ENCODE measurements around the gene TACR1. TPM values are rescaled to one million over a fixed set of nuclear protein-coding genes. Genes with fewer than 3 reads are reported as not detected.
A peak's percentile ranks its signal among the peaks of the same experiment; 100 is the strongest.

Gene TACR1
- total RNA-seq, 1 experiment from 2014 or later: not detected

DNA sequence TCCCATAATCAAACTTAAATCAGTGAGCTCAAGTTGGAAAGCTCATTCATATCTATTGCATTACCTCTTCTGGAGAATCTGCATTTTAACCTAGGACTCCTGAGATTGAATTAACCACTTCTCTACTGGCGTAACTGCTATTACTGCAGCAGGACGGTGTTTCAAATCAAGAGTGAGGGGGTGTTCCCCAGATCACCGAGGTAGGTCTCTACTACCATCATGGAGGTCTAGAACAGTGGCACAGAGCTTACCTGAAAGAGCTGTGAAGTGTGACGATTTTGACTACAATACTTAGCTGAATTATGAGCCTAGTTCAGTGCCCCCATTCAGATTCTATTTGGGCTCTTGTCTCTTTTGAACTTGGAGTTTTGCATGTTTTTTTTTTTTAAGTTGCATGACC is 121.4 kb downstream of the TACR1 start:
- Histone ChIP-seq H3K4me2 (no peak overlapping the region), H3K27me3 (ENCODE audit: insufficient read depth, low read depth) (no peaks in the 10 kb centered on the region), H4K20me1 (ENCODE audit: insufficient read depth) (no peaks in the 10 kb centered on the region), H3F3A (ENCODE audit: insufficient read depth, low read depth) (no peaks in the 10 kb centered on the region), H2AFZ (no peak overlapping the region), H3K36me3 (ENCODE audit: low read depth) (no peaks in the 10 kb centered on the region), H3K4me1 (replicated peaks; ENCODE audit: insufficient read depth) (no peaks in the 10 kb centered on the region), H3K9me2 (ENCODE audit: insufficient read depth) (no peaks in the 10 kb centered on the region), H3K27ac (no peak overlapping the region), H3K4me3 (no peak overlapping the region), H3K79me2 (ENCODE audit: low read depth) (no peaks in the 10 kb centered on the region), H3K9me3 (ENCODE audit: insufficient read depth, low read depth) (no peaks in the 10 kb centered on the region)
- POLR2A ChIA-PET (ENCODE audit: unreplicated experiment): no interaction called here
- DNase-seq: no peak
- intact Hi-C loops (cut with micrococcal nuclease; ENCODE audit: unreplicated experiment): no loop called here
- no peak for TF ChIP-seq EZH2 (IDR thresholded peaks at IDR 0.05; ENCODE audit: low read depth)
- TF ChIP-seq, protein P1, sequence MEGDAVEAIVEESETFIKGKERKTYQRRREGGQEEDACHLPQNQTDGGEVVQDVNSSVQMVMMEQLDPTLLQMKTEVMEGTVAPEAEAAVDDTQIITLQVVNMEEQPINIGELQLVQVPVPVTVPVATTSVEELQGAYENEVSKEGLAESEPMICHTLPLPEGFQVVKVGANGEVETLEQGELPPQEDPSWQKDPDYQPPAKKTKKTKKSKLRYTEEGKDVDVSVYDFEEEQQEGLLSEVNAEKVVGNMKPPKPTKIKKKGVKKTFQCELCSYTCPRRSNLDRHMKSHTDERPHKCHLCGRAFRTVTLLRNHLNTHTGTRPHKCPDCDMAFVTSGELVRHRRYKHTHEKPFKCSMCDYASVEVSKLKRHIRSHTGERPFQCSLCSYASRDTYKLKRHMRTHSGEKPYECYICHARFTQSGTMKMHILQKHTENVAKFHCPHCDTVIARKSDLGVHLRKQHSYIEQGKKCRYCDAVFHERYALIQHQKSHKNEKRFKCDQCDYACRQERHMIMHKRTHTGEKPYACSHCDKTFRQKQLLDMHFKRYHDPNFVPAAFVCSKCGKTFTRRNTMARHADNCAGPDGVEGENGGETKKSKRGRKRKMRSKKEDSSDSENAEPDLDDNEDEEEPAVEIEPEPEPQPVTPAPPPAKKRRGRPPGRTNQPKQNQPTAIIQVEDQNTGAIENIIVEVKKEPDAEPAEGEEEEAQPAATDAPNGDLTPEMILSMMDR (conservative IDR thresholded peaks at IDR 0.05): no peak
- CTCF ChIA-PET: no interaction called here
- no TSS peak for BruUV-seq (replicated peaks)

- Histone ChIP-seq H3K9me3 (ENCODE audit: insufficient read depth, low read depth) (no peaks in the 10 kb centered on the region), H2AFZ (no peak overlapping the region), H3F3A (ENCODE audit: insufficient read depth, low read depth) (no peaks in the 10 kb centered on the region), H3K27ac (no peak overlapping the region), H4K20me1 (ENCODE audit: insufficient read depth) (no peaks in the 10 kb centered on the region), H3K4me1 (replicated peaks; ENCODE audit: insufficient read depth) (no peaks in the 10 kb centered on the region), H3K9me2 (ENCODE audit: insufficient read depth) (no peaks in the 10 kb centered on the region), H3K27me3 (ENCODE audit: insufficient read depth, low read depth) (no peaks in the 10 kb centered on the region), H3K4me3 (no peak overlapping the region), H3K79me2 (ENCODE audit: low read depth) (no peaks in the 10 kb centered on the region), H3K4me2 (no peak overlapping the region), H3K36me3 (ENCODE audit: low read depth) (no peaks in the 10 kb centered on the region)
- BruUV-seq (replicated peaks): no TSS peak
- intact Hi-C loops (cut with micrococcal nuclease; ENCODE audit: unreplicated experiment): no loop called here
- TF ChIP-seq, protein P1 (conservative IDR thresholded peaks at IDR 0.05): no peak
- no peak for TF ChIP-seq EZH2 (IDR thresholded peaks at IDR 0.05; ENCODE audit: low read depth)
- ChIA-PET POLR2A (ENCODE audit: unreplicated experiment) (no interaction called here), CTCF (no interaction called here)
- no peak for DNase-seq
Observed at GRCh38 chr2:75076088-75076487, 123.2 kb downstream of the TACR1 start.

- CTCF ChIA-PET: no interaction called here
- no peaks in the 10 kb centered on the region for H3K9me2 ChIP-seq (ENCODE audit: insufficient read depth)
- TF ChIP-seq EZH2 (IDR thresholded peaks at IDR 0.05; ENCODE audit: low read depth): no peak
- TF ChIP-seq, protein P1 (conservative IDR thresholded peaks at IDR 0.05): no peak
- no peak overlapping the region for H3K4me2 ChIP-seq
- H4K20me1 ChIP-seq (ENCODE audit: insufficient read depth): no peaks in the 10 kb centered on the region
- no peaks in the 10 kb centered on the region for H3K4me1 ChIP-seq (replicated peaks; ENCODE audit: insufficient read depth)
- no peak overlapping the region for H2AFZ ChIP-seq
- H3K36me3 ChIP-seq (ENCODE audit: low read depth): no peaks in the 10 kb centered on the region
- no peak overlapping the region for H3K27ac ChIP-seq
- H3K27me3 ChIP-seq (ENCODE audit: insufficient read depth, low read depth): no peaks in the 10 kb centered on the region
- POLR2A ChIA-PET (ENCODE audit: unreplicated experiment): no interaction called here
- intact Hi-C loops (cut with micrococcal nuclease; ENCODE audit: unreplicated experiment): no loop called here
- DNase-seq: peak in 1 of 2 experiments; percentile 8
- H3F3A ChIP-seq (ENCODE audit: insufficient read depth, low read depth): no peaks in the 10 kb centered on the region
- H3K79me2 ChIP-seq (ENCODE audit: low read depth): no peaks in the 10 kb centered on the region
- H3K9me3 ChIP-seq (ENCODE audit: insufficient read depth, low read depth): no peaks in the 10 kb centered on the region
- no peak overlapping the region for H3K4me3 ChIP-seq
- no TSS peak for BruUV-seq (replicated peaks)
Observed at GRCh38 chr2:75074708-75075107, 124.6 kb downstream of the TACR1 start.
